GM18951 (cell line): ENCODE measurements around the gene RTL1.

Experiments
- POLR2A ChIP-seq: IDR thresholded peaks from 4 replicates; pipeline ENCODE4 v1.6.1; 2011; ENCODE audit warnings: mild to moderate bottlenecking; ENCODE audit not compliant: insufficient read length, insufficient read depth; ENCODE audit errors: extremely low read depth
- in situ Hi-C: fragments of 300-500 bp; cut with MboI; formaldehyde crosslinking; loops from one replicate; pipeline ENCODE4 v1.12.0; 2022; ENCODE audit warnings: low sequenced_read_pairs, mixed read lengths, inconsistent platforms; ENCODE audit not compliant: unreplicated experiment

RTL1 gene

DNA sequence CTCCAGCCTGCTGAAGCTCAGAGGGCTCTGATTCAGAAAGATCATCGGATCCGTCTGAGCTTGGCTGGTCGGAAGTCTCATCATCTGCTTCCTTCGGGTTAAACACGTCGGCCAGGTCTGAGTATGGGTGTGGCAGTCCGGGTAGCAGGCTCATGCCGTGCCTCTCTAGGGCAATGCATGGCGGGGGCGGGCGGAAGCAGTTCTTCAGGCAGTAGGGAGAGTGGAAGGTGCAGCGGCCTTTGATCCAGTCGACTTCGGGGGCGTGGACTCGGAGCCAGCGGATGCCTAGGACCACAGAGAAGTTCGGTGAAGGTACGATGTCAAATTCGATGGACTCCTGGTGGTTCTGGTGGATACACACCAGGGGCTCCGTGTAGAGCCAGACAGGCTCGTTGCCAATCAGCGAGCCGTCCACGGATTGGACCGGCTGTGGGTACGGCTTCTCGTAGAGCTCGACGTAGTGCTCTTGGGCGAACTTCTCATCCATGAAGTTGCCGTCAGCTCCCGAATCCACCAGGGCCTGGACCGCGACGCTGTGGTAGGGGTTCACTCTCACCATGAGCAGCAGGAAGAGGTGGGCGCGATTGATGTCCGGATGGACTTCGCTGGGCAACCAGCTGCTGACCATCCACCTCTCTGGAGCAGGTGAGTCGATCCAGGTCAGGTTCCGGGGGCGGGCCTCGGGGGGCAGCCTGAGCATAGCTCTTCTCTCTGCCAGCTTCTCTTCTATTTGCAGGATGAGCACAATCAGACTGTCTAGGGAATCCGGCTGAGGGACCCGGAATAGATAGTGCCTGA lies 20.3 kb downstream of the RTL1 start:
- in situ Hi-C loops = no loop called here
- TF ChIP-seq POLR2A = no peak

DNA sequence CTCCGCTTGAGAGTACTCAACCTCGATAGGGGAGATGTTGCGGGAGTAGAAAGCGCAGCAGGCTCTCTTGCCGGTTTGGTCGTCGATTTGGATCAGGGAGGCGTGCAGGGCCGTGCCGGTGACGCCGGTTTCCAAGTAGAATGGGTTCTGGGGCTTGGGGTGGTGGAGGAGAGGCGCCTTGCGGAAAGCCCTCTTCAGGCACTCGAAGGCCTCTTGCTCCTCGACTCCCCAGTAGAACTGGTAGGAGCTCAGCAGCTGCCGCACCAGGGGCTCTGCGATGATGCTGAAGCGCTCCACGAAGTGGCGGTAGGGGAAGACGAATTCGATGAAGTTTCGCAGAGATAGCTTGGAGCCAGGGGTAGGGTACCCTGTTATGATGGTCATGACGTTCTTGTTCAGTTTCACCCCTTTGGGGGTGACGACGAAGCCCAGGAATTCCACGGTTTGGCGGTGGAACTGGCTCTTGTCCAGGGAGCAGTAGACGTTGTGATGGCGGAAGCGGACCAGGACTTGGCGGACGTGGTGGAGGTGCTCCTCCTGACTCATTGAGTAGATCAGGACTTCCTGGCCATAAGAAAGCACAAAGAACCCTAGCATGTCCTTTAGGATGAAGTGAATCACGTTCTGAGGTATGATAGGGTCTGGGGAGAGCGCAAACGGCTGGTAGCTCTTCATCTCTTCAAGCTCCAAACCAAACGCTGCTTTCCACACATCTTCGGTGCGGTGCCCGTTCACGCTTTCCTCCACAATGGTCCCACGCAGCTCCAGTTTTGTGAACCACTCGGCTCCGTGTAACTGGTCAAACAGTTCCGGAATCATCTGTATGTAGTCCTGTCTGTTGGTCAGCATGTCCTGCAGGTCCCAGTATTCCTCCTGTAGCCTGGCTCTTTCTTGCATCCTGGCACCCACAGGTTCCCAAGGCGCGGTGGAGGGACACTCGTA lies 21.2 kb downstream of the RTL1 start:
- no peak for TF ChIP-seq POLR2A
- in situ Hi-C loops = no loop called here

DNA sequence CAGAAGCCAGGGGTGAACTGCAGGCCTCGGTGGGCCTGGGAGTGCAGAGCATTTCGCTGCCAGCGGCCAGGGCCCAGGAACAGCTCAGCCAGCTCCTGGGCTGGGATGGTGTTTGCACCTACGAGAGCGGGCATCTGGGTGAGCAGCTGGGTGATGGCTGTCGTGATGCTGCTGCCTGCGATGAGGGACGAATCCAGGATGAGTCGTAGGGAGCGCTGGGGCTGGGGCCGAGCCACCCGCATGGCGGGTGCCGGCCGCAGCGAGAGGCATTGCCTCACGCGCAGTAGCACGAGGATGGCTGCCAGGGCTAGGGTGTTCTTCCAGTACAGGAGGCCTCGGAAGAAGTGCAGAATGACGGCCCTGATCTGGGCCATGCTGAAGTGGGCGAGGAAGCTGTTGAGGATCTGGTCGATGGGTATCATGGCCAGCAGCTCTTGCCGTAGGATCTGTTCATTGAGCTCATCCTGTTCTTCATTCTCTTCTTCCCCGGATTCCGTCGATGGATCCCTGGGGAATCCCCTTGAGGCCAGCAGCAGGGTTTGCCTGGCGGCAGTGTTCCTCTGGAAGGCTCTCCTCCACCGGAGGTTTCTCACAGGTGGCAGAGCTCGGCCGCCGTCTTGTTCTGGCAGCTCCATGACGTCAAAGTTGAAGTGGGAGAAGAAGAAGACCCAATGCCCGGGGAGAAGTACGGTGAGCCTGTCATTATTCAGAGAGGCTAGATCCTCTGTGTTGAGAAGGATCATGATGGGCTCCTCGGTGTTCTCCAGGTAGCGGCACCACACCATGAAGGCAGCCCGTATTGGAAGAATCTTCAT lies 22.1 kb downstream of the RTL1 start:
- no peak for TF ChIP-seq POLR2A
- in situ Hi-C loops = no loop called here

DNA sequence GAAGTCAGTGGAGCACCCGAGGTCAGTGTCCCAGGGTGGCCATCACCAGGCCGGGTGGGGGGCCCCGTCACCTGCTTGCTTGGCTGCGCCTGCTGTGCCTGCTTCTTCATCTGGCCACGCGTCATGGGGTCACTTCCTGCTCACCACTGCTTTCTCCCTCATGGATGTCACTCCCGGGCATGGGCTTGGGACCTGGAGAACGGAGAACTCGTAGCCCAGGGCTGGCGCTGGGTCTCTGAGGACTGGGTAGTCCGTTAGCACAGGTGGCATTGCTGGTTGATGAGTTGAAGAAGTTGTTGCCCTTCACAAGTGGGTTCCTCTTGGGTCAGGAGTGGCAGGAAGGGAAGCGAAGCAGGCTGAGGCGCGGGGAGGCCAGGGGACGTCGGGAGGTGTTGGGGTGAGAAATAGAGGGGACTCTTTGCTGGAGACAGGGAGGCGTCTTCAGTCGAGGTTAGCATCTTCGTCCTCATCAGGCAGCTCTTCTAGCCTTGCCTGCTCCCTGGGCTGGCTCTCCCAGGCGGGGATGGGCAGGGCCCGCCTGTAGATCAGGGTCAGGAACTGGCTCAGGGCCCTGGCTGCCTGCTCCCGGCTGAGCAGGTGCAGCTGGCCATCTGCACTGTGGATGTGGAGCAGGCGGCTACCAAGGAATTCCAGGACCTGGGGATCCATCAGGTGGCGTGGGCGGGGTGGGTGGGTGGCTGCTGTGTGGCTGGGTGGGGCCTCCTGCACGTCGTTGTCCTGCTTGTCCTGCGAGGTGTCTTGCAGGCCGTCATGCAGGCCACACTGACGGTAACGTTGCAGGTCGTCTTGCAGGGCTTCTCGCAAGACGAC lies 23.0 kb downstream of the RTL1 start:
- no peak for TF ChIP-seq POLR2A
- in situ Hi-C loops = no loop called here

DNA sequence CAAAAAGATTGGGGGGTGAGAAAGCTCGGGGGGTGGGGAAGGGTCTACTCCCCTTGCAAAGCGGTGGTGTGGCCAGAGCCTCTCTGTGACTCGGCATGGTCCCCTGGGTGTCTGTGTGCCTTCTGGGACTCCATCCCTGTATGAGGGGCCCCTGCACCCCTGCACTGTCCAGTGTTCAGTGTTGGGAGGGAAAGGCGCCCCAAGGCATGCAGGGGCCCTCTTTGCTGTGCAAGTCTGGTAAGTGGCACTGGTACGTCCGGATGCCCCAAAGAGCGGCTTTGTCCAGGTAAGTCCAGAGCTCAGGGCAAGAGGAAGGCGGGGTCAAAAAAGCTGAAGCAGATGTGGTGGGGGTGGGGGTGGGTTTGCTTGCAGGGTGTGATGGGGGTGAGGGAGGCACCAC lies 23.7 kb downstream of the RTL1 start:
- in situ Hi-C loops = no loop called here
- TF ChIP-seq POLR2A = no peak

DNA sequence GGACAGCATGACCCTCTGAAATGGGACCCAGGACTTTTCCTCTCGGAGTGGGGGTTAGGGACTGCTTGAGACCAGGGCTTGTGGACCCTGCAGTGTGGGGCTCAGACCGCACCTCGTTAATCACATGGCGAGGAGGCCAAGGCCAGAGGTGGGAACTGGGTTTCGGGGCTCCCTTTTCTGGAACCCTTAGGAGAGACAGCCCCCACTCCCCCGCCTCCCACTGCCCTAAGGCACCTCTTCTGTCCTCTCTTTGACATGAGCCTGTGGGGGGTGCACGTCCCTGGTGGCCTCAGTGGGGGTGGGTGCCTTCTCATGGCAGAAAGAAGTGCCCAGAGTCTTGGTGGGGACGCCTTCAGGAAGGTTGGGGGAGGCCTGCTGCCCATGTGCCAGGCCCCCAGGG lies 24.3 kb downstream of the RTL1 start:
- in situ Hi-C loops = no loop called here
- TF ChIP-seq POLR2A = no peak

DNA sequence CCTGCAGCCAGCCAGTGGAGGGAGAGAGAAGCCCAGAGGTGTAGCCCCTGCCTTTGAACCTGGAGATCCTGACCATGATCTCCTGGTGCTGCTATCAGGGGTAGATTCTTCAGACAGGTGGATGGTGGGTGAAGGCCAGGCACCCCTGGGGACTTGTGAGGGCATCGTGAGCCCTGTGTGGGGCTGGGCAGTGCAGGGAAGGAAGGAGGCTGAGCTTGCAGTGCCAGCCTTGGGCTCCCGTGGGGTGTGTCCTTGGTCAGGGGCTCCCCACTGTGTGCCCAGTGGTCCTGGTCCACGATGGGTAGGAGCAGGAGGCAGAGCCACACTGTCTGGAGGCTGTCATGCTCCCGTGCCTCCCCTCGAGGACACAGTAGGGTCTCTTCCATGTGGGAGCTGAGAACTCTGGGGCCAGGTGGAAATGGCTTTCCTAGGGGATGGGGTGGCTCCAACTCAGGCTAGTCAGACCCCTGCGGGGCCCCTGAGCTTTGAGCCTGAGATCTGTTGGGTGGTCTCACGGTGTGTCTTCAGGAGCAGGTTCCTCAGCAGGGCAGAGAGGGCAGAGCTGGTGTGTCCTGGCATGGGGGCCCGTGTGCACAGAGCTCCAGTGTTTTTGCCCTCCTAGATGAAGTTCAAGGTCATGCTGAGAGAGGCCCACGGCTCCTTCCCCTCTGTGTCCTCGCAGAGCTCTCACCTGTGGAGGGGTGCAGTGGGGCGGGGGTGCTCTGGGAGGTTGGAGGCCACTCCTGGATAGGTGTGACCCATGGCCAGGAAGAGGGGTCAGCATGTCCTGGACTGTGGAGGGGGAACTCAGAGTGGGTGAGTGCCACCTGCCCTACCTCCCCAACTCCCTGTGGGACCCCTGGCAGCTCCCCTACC lies 25.0 kb downstream of the RTL1 start:
- TF ChIP-seq POLR2A = no peak
- in situ Hi-C loops = no loop called here

DNA sequence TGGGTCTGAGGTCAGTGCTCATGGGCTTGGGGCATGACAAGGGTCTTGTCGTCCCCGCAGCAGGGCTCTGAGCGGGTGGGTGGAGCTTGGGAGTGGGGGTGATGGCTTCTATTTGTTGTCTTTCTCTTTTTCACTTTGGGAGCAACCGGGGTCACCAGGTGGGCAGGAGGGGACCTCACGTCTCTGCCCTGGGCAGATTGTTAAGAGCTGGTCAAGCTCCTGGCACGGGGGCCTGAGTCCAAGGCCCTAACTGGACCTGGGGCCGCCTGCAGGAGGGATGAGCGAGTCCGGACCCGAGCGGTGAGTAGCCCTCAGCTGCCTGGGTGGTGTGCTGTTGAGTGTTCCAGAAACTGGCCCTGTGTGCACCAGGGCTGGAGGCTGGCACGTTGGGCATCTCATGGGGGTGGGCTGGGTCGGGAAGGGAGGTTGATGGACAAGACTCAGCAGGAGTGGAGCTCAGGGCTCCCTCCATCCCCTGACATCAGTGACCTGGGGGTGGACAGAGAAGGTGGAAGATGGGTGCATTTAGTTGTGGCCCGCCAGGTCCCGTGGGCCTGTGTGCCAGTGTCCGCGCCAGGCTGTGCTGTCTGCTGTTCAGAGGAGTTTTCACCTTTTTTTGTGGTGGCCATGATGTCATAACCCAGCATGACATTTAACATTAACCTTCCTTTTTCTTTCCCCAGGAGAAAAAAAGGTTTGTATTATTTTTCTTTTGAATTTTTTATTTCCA lies 27.5 kb downstream of the RTL1 start:
- no peak for TF ChIP-seq POLR2A
- in situ Hi-C loops = no loop called here

DNA sequence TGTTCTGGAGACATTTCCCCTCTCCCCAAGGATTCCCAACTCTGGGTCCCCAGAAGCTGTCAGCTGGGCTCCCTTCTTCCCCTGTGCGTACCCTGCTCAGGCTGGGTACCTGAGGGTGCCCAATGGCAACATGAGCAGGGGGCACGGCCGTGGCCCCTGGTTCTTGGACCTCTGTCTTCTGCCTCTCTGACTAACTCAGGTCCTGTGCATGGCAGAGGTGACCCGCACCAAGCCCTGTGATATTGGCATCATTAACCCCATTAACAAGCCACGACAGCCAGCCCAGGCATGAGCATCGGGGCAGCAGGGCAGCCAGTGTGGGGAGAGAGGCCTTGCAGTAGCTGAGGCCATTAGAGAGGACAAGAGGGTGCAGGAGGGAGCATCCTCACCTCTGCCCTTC lies 28.4 kb downstream of the RTL1 start:
- no peak for TF ChIP-seq POLR2A
- in situ Hi-C loops = no loop called here

DNA sequence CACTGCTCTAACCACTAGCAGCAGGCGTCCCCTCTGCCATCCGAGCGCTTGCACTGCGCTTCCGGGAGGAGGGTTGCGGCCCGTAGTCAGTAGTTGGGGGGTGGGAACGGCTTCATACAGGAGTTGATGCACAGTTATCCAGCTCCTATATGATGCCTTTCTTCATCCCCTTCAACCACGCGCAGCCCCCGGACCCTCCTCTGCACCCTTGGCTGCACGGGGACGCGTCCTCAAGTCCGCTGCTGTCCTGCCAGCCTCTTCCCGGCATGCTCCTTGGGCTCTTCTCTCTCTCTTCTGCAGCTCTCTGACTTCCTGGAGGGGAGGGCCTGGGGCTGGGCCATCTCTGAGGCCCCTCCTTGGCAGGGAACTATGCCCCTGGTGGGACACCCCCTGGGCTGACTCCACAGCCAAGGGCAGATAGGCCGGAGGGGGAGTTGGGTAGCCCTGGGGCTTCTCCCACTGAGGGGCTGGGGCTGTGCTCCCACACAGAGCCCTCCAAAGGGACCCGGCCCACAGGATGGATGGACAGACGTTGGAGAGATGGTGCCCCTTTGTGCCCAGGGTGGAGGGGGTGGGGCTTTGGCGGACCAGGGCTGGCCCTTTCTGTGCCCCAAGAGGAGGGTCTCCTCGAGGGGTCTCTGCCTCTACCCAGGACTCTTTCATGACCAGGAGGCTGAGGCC lies 29.0 kb downstream of the RTL1 start:
- in situ Hi-C loops = no loop called here
- TF ChIP-seq POLR2A = no peak
